Activated CD4-positive, alpha-beta T cell treated with anti-CD3 and anti-CD28 coated beads, Interleukin-2, Interleukin-6, amounts not matched to agents 100 ng/mL and 50 ng/mL, durations not matched to agents 16 hours and 8 hours (primary cell): ENCODE data around the gene FNDC3B.
"Not testable (repeated sequence)": the region's sequence is repeated elsewhere in the genome, so short reads cannot be mapped to it uniquely, and the experiment has no call there.

ENCODE experiments used
- DNase-seq: peaks from one replicate; pipeline ENCODE4 v3.0.0-alpha.2; 2020

The FNDC3B gene

DNA sequence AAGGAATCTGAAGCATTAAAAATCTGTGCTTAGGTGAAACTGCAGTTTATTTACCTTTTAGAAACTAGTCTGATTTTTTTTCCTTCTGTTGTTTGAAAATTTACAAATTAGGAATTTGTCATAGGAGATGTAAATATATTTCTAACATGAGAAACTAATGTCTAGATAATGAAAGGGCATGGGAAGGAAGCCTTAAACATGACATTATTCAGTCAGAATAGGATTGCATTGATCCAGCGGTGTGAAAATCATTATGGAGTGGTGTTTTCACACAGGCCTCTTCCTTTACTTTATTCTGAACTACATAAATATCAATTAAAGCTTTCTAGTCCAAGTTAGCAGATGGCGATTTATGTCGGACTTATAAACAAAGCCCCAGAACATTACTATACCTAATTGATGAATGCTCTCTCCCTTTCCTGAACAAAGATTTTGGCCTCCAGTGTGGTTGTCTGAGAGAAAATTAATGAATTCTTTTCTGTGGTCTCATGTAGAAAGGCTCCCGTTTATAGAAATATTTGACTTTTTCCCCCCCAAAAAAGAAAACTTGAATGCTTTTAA, 37.9 kb downstream of the FNDC3B start:
- no peak for DNase-seq

GRCh38 chr3:172078244-172078643, 38.9 kb downstream of the FNDC3B start:
- no peak for DNase-seq

DNA sequence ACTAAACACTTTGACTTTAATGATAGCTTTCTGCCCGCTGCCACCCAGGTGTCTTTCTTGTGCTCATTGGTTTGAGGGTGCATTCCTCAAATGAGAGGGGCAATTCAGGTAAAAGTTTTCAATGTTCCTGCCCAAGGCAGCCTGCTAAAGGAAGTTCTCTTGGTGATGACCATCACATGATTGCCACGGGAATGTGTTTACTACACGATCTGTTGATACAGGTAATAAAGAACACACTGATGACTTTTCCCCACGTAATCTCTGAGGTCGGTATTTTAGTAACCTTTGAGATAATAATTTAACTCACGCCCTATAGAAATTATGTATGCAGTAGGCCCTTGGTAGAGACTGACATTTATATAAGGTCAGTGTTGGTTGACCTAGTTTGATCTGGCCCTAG, 39.3 kb downstream of the FNDC3B start:
- DNase-seq, result no peak

DNA sequence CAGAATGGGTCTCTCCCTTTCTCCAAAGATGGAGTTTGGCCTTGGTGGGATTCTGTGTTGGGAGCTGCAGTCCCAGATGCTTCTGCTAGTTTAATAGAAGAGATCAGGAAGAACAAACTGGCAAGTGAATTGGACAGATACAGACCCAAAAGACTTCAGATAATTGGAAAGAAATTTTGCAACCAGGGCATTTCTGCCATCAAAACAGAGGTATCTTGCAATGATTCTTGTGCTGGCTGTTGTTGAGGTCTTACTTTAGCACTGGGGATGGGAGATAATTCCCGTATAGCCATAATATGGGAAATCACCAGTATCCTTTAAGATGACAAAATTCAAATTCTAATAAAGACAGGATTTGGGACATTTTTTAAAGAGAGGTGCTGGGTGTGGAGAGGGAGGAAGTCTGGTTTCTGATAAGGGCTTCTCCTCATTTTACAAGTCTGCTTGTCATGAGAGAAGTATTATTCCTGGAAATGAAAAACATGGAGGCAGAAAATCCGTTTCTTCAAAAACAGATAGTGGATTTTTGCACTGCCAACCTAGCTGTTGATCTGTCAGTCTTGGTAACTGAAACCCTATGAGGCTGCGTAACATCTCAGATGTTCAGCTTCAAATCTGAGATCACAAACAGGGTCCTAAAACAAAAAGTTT, 40.1 kb downstream of the FNDC3B start:
- no peak for DNase-seq

DNA sequence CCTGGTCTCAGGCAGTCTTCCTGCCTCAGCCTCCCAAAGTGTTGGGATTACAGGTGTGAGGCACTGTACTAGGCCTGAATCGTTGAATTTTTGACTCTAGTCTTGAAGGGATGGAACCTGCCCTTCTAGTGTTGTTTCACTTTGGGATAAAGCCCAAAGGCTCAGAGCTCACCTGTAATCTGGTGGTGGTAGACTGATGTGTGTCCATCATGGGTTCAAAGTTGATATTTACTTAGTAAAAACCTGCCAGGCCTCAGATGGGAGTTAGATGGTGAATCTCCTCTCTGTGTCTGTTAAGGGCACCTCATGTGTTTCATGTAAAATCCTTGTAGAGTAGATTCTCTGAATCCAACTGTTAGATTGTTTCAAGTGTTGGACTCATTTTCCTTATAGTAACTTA, 41.1 kb downstream of the FNDC3B start:
- DNase-seq, result no peak

GRCh38 chr3:172082269-172082668, 42.9 kb downstream of the FNDC3B start:
- no peak for DNase-seq

DNA sequence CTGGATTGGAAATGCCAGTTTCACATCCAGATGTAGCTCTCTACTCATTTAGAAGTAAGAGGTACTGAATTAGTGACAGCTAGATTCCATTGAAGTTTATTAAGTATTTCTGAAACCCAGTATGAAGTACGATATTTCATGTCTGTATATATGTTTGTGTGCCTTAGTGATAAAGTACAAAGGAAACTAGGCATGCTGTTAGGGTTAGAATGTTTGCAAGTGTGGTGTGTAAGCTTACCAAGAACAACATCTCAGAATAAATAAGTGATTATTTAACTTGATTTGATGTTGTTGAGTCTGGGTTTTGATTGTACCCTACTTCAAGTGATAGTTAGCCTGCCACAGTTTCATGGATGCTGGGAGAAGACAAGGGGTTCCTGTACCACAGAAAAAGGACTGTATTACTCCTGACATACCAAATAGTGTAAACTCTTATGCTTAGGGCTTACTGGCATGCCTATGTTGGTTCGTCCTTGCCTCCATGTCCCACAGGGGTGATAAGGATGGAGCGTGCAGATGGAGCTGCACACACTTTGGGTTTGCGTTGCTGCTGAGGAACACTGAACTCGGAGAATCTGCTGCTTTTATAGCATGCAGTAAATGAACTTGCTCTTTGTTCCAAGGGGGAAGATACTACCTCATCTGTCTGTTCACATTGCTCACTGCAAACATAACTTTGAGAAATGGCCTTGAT, 43.6 kb downstream of the FNDC3B start:
- DNase-seq, result no peak

DNA sequence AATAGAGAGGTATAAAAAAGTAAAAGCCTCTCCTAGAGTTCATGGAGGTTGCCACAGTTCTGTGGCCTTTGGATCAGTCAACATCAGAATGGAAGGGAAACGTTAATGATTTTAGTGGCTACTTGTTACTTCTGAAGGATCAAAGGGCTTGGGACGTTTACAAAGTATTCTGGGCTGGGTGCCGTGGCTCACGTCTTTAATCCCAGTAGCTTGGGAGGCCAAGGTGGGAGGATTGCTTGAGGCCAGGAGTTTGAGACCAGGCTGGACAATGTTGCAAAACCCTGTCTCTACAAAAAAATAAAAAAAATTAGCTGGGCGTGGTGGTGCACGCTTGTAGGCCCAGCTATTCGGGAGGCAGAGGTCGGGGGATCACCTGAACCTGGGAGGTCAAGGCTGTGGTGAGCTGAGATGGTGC, 44.6 kb downstream of the FNDC3B start:
- no peak for DNase-seq

DNA sequence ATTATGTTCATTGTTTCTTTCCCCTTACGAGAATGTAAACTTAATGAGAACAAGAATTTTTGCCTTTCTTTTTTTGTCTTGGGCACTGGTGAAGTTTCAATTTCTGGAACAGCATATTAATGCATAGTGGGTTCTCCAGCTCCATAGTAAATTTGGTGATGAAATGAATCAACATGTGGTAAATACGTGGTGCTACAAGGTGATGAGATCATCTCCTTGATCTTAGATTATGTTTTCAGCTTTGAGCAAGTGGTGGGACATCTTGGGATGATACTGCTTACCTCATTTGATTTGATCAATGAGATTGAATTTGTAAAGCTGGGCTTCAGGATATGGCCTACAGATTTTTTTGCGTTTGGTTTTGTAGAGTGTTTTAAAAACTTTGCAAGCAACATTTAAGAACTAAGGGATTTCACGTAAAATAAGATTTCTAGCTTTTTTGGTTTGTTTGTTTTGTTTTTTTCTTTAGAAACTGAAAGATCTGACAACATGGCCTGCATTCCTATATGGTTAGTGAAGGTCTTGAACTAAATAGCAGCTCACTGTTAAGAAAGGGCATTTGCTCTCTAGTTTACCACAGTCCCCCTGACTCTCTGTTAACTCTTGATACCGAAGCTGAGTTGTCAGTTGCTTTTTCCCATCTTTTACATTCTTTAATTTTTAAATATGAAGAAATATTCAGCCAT, 45.6 kb downstream of the FNDC3B start:
- peak; percentile 56 for DNase-seq

DNA sequence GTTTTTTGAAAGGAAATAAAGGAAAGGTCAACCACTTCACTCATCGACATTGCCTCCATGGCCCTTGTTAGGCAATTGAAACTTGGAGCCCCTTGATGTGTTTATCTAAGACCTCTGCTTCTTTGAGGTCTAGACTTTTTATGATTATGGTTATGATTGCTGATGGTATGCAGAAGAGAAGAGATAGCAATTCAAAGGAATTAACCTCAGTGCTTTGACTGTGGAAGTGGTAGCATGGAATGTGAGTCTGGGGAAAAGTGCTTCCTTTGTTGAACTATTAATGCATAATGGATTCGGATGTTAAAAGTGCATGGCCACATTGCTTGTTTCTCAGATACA, 46.1 kb downstream of the FNDC3B start:
- DNase-seq, result no peak

DNA sequence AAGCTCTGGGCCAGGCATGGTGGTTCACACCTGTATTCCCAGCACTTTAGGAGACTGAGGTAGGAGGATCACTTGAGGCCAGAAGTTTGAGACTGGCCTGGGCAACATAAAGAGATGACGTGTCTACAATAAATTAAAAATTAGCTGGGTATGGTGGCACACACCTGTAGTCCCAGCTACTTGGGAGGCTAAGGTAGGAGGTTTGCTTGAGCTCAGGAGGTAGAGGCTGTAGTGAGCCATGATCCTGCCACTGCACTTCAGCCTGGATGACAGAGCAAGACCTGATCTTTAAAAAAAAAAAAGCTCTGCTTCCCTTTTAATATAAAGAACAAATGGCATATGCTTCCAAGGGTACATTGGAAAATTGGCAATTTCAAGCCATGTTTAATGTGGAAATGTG, 46.7 kb downstream of the FNDC3B start:
- no peak for DNase-seq

GRCh38 chr3:172087198-172087597, 47.8 kb downstream of the FNDC3B start:
- no peak for DNase-seq

GRCh38 chr3:172087602-172088580, 48.5 kb downstream of the FNDC3B start:
- peak; percentile 62 for DNase-seq

DNA sequence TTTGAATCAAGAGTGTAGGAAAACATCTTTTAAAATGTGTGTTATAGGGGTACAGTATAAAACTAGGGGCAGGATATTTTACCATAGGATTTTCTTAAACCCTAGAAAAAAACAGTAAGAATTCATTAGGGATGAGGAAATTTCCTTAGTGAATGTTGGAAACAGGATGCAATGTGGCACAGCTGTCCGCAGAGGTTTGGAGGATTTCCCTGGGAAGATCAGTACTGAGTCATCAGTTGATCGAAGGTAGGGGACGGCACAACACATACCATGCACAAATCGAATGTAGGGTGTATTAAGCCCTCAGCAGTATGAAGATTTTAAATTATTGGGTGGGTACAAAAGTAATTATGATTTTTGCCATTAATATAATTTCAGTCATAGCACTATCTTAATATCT, 49.9 kb downstream of the FNDC3B start:
- no peak for DNase-seq

DNA sequence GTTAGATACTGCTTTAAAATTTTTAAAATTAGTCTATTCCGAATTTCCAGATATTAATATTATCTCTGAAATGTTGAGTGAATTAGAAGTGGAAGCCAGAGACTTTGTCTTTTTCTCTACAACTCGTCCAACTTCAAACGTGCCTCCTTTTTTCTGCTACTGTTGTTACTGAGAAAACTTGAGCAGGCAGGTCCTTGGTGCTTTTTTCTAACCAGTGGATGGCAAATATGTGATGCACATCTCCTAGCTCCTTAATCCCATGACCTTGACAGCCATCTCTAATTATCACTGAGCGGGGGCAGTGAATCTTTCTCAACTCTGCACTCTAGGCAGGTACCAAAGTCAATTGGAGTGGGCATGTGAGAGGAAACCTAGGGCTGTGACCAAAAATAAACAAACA, 50.7 kb downstream of the FNDC3B start:
- DNase-seq, result no peak

- DNase-seq, result no peak
These were observed 53.3 kb downstream of the FNDC3B start for GRCh38 chr3:172092658-172093057.

- DNase-seq, result not testable (repeated sequence)
These were observed 54.4 kb downstream of the FNDC3B start for GRCh38 chr3:172093581-172094443.

- peak; percentile 57 for DNase-seq
These were observed 55.5 kb downstream of the FNDC3B start for GRCh38 chr3:172094621-172095557.

GRCh38 chr3:172096881-172097420, 57.6 kb downstream of the FNDC3B start:
- no peak for DNase-seq

DNA sequence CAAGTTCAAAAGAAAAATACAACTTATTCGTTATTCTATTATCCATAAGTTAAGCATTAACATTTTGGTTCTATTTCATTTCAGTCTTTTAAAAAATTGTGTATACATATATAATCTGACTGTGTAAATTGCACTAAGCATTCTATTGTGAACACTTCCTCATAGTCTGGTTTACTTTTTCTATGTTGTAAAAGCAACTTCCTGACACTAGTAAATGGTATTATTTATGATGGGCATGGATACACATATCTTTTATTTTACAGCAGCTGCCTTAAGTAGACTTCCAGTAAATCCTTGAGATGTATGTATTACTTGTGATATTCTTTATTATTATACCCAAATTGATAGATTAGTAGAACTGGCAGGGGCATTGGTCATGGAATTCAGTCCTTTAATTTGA, 58.2 kb downstream of the FNDC3B start:
- no peak for DNase-seq
